Measurements from ENCODE around the gene GREB1L.

GRCh38 chr18:21300908-21301200 is 58.8 kb downstream of the GREB1L start:
- TF ChIP-seq ZNF121 (CRISPR knock-in tag; IDR thresholded peaks at IDR 0.05): no peak
- TF ChIP-seq CTCF (IDR thresholded peaks at IDR 0.05): no peak
- TF ChIP-seq ZBTB21 (CRISPR knock-in tag; IDR thresholded peaks at IDR 0.05; ENCODE audit: borderline replicate concordance): no peak
- no peak for TF ChIP-seq SMAD4 (CRISPR knock-in tag; IDR thresholded peaks at IDR 0.05)
- no peak for TF ChIP-seq AFF4 (CRISPR knock-in tag; IDR thresholded peaks at IDR 0.05; ENCODE audit: borderline replicate concordance)
- TF ChIP-seq USF2 (CRISPR knock-in tag; IDR thresholded peaks at IDR 0.05): no peak
- TF ChIP-seq ATF2 (CRISPR knock-in tag; IDR thresholded peaks at IDR 0.05; ENCODE audit: borderline replicate concordance, low read depth): no peak
- TF ChIP-seq ZNF281 (CRISPR knock-in tag; IDR thresholded peaks at IDR 0.05): no peak

Measured in WTC11 (cell line).